GM04503 (cell line): ENCODE results near the gene NUMBL.
A peak's percentile ranks its signal among the peaks of the same experiment; 100 is the strongest.
"Not testable (repeated sequence)": the region's sequence is repeated elsewhere in the genome, so short reads cannot be mapped to it uniquely, and the experiment has no call there.

ENCODE experiments used
- DNase-seq: peaks from one replicate; pipeline ENCODE4 v3.0.0-alpha.2; 2012; ENCODE audit warnings: low read depth

The NUMBL gene

GRCh38 chr19:40663695-40664692 lies 26.5 kb downstream of the NUMBL start:
- DNase-seq: no peak

GRCh38 chr19:40662925-40663694 lies 27.3 kb downstream of the NUMBL start:
- DNase-seq: no peak

- no peak for DNase-seq
Measured at GRCh38 chr19:40661616-40662015, 28.8 kb downstream of the NUMBL start.

GRCh38 chr19:40659566-40659965 lies 30.9 kb downstream of the NUMBL start:
- no peak for DNase-seq

- DNase-seq: no peak
Measured at GRCh38 chr19:40659116-40659515, 31.3 kb downstream of the NUMBL start.

GRCh38 chr19:40658031-40658430 lies 32.4 kb downstream of the NUMBL start:
- no peak for DNase-seq

- not testable (repeated sequence) for DNase-seq
Measured at GRCh38 chr19:40655684-40656083, 34.8 kb downstream of the NUMBL start.

GRCh38 chr19:40652303-40652702 lies 38.1 kb downstream of the NUMBL start:
- DNase-seq: not testable (repeated sequence)

GRCh38 chr19:40650749-40651305 lies 39.6 kb downstream of the NUMBL start:
- DNase-seq: peak; percentile 94

GRCh38 chr19:40649903-40650675 lies 40.4 kb downstream of the NUMBL start:
- DNase-seq: not testable (repeated sequence)

GRCh38 chr19:40646743-40647254 lies 43.7 kb downstream of the NUMBL start:
- no peak for DNase-seq

GRCh38 chr19:40642757-40643305 lies 47.6 kb downstream of the NUMBL start:
- DNase-seq: no peak

GRCh38 chr19:40642051-40642706 lies 48.3 kb downstream of the NUMBL start:
- DNase-seq: no peak

- DNase-seq: no peak
Measured at GRCh38 chr19:40641281-40641680, 49.2 kb downstream of the NUMBL start.

- no peak for DNase-seq
Measured at GRCh38 chr19:40640744-40641143, 49.7 kb downstream of the NUMBL start.

- DNase-seq: no peak
Measured at GRCh38 chr19:40639638-40639982, 50.8 kb downstream of the NUMBL start.

GRCh38 chr19:40638327-40638726 lies 52.1 kb downstream of the NUMBL start:
- no peak for DNase-seq

- DNase-seq: no peak
Measured at GRCh38 chr19:40633207-40633606, 57.2 kb downstream of the NUMBL start.

GRCh38 chr19:40632311-40633036 lies 58.0 kb downstream of the NUMBL start:
- no peak for DNase-seq

GRCh38 chr19:40630571-40631160 lies 59.8 kb downstream of the NUMBL start:
- no peak for DNase-seq
